22Rv1 (cell line): ENCODE measurements around the gene CDC42.

ENCODE experiments used
- CTCF ChIP-seq: fragments of 450-650 bp; IDR thresholded peaks from 2 replicates; pipeline ENCODE4 v1.5.1; 2017; ENCODE audit warnings: mild to moderate bottlenecking
- ZFX ChIP-seq: fragments of 450-650 bp; IDR thresholded peaks from 2 replicates; pipeline ENCODE4 v1.6.1; 2017; ENCODE audit warnings: antibody characterized with exemption, borderline replicate concordance

- TF ChIP-seq CTCF (no peak), ZFX (no peak)
Measured at GRCh38 chr1:22088331-22088730, 35.8 kb downstream of the CDC42 start.
